GM18873 (cell line): ENCODE data around the gene SSR4.
"Not testable (repeated sequence)": the region's sequence is repeated elsewhere in the genome, so short reads cannot be mapped to it uniquely, and the experiment has no call there.

Experiments
- ATAC-seq: cut with Tn5 transposase; IDR thresholded peaks from one replicate; pipeline ENCODE4 v1.9.1; 2021; ENCODE audit warnings: mild to moderate bottlenecking, moderate library complexity, moderate number of reproducible peaks; ENCODE audit not compliant: unreplicated experiment, low FRiP score

The SSR4 gene

GRCh38 chrX:153803211-153804099 is 9.0 kb downstream of the SSR4 start:
- ATAC-seq, result no peak

GRCh38 chrX:153804100-153804595 is 9.7 kb downstream of the SSR4 start:
- ATAC-seq, result no peak

- no peak for ATAC-seq
Measured at GRCh38 chrX:153804621-153805020, 10.2 kb downstream of the SSR4 start.

- no peak for ATAC-seq
Measured at GRCh38 chrX:153805436-153805835, 11.0 kb downstream of the SSR4 start.

GRCh38 chrX:153806999-153807575 is 12.6 kb downstream of the SSR4 start:
- ATAC-seq, result no peak

- ATAC-seq, result no peak
Measured at GRCh38 chrX:153807976-153808375, 13.5 kb downstream of the SSR4 start.

GRCh38 chrX:153812220-153812619 is 17.8 kb downstream of the SSR4 start:
- ATAC-seq, result no peak

GRCh38 chrX:153813161-153813560 is 18.7 kb downstream of the SSR4 start:
- ATAC-seq, result no peak

- no peak for ATAC-seq
Measured at GRCh38 chrX:153814591-153815315, 20.3 kb downstream of the SSR4 start.

GRCh38 chrX:153816831-153817690 is 22.6 kb downstream of the SSR4 start:
- ATAC-seq, result no peak

GRCh38 chrX:153818064-153818463 is 23.6 kb downstream of the SSR4 start:
- ATAC-seq, result not testable (repeated sequence)

- no peak for ATAC-seq
Measured at GRCh38 chrX:153818571-153819383, 24.3 kb downstream of the SSR4 start.

GRCh38 chrX:153819384-153820040 is 25.0 kb downstream of the SSR4 start:
- ATAC-seq, result no peak

- no peak for ATAC-seq
Measured at GRCh38 chrX:153820601-153821000, 26.1 kb downstream of the SSR4 start.

GRCh38 chrX:153821066-153821465 is 26.6 kb downstream of the SSR4 start:
- ATAC-seq, result no peak

GRCh38 chrX:153824348-153824747 is 29.9 kb downstream of the SSR4 start:
- ATAC-seq, result no peak

- ATAC-seq, result no peak
Measured at GRCh38 chrX:153825042-153825441, 30.6 kb downstream of the SSR4 start.

- ATAC-seq, result no peak
Measured at GRCh38 chrX:153827016-153827415, 32.5 kb downstream of the SSR4 start.

- no peak for ATAC-seq
Measured at GRCh38 chrX:153827903-153828302, 33.4 kb downstream of the SSR4 start.
